ENCODE results near the gene SCNN1G.
"Not testable (repeated sequence)": the region's sequence is repeated elsewhere in the genome, so short reads cannot be mapped to it uniquely, and the experiment has no call there.

Gene SCNN1G, protein sequence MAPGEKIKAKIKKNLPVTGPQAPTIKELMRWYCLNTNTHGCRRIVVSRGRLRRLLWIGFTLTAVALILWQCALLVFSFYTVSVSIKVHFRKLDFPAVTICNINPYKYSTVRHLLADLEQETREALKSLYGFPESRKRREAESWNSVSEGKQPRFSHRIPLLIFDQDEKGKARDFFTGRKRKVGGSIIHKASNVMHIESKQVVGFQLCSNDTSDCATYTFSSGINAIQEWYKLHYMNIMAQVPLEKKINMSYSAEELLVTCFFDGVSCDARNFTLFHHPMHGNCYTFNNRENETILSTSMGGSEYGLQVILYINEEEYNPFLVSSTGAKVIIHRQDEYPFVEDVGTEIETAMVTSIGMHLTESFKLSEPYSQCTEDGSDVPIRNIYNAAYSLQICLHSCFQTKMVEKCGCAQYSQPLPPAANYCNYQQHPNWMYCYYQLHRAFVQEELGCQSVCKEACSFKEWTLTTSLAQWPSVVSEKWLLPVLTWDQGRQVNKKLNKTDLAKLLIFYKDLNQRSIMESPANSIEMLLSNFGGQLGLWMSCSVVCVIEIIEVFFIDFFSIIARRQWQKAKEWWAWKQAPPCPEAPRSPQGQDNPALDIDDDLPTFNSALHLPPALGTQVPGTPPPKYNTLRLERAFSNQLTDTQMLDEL

DNA sequence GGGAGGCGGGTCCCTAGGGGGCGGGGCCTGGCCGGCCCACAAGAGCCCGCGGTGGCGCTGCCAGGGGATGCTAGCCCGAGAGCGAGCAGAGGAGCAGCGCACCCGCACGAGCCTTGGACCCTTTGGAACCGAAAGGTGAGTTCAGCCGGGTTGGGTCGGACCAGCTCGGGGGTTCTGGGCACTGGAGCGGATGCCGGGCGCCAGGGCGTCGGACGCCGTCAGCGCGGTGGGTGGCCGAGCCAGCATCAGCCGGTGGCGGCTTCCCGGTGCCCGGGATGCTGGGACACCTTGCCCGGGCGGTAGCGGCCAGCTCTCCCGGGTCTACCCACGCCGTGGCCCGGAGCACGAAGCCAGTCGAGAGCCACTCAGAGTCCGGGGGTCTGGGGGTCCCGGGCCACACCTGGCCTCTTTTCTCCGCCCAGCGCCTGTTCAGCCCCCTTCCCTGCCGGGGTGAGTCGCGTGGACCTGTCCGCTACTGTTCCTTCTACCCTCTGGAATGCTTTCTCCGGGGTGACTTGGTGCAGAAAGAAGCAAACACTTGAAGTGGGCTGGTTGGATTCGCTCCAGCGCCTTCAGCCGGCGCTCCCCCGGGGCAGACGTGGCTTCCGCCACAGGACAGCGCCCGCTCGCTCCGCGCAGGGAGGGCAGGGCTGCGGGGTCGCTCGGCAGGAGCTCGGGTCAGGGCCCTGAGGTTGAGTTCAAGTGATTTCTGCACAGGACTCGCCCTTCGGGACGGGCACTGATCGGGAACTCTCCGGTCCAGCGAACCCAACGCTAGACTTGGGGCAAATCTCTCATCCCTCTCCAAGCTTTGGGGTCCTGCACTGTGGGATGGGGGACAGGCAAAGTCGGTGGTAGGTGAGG is at the start of gene SCNN1G:
Gene SCNN1G, plus strand, starts transcription at position 67 of the 864 bp plus-strand sequence. CDS start 3,527 bp downstream, outside the sequence.
- DNase-seq (ENCODE audit: low spot score), result no peak

DNA sequence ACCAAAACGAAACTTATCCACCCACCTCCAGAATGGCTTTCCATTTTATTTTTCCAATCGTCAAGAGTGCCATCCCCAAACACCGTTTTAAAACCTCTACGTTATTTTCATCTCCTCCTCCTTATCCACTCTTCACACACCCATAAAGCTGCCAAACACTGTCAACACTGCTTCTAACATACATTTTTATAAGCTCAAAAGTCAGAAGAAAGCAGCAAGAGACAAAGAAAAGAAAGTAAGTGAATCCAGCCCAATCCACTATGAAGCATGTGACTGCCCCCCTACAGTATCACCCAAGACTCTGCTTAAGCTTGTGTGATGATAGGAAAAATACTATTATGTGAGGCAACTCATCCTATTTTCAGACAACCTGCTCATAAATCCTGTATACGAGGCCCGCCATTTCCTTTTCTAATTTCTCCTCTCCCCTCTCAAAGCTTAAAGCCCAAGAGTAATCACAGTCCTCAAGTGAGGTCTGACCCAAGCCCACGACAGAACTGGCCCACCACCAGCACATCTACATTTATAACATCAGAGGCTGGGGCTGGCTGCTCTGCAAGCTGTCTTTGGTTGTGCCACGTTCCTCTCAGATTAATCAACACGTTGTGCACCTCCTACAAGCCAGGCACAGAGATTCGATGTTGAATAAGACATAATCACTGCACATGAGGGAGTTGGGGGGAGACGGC is 49.6 kb upstream of the SCNN1G start:
- DNase-seq (ENCODE audit: low spot score), result peak; percentile 57

DNA sequence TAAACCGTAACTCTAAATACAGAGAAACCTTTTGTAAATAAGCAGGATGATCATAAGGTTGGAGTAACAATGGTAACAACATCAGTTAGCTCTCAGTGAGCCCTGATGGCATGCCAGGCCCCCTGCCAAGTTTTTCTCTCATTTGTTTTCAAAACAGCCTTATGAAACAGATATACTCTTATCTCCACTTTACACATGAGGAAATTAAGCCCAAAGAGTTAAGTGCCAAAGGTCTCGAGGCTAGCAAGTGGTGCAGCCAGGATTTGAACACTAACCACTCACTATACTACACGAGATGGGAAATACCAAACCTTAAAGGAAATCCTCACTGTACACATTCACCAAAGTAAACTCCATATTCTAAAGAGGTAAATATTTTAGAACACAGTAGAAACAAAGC is 48.3 kb upstream of the SCNN1G start:
- no peak for DNase-seq (ENCODE audit: low spot score)

DNA sequence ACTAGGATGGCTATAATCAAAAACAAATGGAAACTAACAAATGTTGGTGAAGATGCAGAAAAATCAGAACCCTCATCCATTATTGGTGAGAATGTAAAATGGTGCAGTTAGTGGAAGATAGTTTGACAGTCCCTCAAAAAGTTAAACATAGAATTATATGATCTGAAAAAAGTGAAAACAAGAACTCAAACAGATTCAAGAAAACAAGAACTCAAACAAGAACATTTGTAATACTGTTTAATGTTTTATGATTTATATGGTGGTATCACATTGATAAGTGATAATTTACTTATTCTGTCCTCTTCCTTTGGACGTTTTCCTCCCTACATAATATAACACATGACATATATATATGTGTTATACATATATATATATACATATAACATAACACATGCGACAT is 45.3 kb upstream of the SCNN1G start:
- DNase-seq (ENCODE audit: low spot score), result no peak

DNA sequence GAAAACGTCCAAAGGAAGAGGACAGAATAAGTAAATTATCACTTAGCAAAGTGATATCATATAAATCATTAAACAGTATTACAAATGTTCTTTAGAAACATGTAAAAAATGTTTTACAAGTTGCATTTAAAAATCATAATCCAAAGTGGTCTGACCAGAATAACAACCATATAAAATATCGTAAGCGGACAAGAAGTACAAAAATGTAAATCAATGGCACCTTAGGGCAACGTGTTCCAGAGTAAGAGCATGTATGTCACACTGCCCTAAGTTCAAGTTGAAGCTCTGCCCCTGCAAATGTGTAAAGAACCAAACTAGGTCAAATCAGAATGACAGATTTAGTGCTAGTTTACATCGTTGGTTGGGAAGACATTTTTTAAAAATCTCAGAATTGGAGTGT is 44.7 kb upstream of the SCNN1G start:
- no peak for DNase-seq (ENCODE audit: low spot score)

DNA sequence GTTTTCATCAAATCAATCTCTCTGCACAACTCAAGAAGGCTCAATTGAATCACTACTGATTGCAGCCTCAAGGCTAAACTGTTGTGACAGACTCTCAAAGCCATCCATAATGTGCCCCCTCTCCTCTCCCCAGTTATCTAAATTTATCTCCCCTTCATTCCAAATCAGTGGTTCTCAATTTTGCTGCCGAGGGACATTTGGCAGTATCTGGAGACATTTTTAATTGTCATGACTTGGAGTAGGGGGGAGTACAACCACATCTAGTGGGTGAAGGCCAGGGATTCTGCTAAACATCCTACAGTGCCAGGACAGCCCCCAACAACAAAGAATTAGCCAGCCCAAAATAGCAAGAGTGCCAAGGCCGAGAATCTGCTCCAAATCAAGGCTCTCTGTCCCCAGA is 42.4 kb upstream of the SCNN1G start:
- DNase-seq (ENCODE audit: low spot score), result no peak

DNA sequence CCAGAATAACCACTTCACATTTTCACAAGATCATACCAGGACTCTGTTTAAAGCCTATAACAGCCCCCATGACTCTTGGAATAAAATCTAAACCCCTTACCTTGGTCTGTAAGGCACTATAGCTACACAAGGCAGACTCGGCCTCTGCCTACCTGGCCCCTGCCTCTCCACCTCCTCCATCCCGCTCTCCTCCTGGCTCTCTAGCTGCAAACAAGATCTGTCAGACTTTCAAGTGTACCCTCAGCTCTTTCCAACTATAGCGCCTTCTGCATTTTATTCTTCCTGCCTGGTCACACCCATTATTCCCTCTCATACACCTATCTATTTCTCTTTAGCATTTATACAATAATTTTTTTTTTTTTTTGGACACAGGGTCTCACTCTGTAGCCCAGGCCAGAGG is 41.5 kb upstream of the SCNN1G start:
- DNase-seq (ENCODE audit: low spot score), result no peak

DNA sequence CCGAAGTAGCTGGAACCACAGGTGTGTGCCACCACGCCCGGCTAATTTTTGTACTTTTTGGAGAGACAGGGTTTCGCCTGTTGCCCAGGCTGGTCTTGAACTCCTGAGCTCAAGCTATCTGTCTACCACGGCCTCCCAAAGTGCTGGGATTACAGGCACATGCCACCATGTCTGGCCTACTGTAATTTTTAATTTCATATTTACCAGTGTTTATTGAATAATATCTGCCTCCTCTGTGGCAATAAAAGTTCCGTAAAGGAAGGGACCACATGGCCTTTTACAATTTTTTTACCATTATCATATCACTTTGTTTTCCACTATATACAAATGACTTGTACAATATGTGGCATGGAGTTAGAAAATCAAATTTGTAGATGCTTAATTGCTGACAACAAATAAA is 41.0 kb upstream of the SCNN1G start:
- no peak for DNase-seq (ENCODE audit: low spot score)

DNA sequence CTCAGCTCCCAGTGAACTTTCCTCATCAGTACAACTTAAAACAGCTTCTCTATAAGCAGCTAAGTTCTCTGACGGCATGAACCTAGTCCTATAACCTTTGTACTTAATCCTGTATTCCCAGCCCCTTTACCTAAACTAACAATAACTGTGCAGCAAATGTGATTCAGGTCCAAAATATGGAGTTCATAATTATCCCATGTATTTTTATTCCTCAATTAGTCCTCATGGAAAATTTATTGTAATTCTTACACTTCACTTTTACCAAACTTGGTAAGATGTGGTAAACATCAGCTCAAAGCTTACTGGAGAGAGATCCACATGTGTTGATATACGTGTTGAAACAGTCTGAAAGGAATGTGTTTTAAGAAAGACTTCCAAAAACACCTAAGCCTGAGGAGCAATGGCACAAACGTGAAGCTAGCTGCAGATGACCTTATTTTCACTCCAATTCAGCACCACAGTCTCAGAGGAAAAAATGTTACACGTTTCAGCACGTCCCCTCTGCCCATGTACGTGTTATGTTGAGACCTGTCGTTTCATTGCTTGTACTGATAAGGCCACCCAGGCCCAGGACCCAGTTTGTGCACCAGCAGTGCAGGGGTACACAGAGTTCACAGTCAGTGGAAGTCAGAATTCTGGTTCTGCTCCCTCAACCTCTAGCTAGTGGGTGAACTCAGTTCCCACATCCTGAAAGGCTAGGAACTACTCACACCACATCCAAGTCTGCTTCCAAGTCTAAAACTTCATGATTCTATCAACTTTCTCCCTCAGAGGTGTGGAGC is 40.4 kb upstream of the SCNN1G start:
- DNase-seq (ENCODE audit: low spot score), result no peak

DNA sequence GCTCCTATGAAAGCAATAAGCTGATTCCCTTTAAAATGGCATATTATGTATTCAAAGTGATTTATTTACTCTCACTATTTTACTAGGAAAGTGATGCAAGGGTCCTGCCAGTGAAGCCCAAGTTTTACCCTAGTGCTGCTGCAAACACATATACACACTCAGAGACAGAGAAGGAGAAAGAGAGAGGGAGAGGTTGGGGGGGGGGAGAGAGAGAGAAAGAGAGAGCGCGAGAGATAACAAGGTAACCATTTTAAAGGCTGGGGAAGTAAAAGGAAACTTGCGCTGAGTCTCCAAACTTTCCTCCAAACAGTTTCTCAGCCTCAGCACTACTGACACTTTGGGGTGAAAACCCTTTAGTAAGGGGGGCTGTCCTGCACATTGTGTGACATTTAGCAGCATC is 39.2 kb upstream of the SCNN1G start:
- DNase-seq (ENCODE audit: low spot score), result no peak

DNA sequence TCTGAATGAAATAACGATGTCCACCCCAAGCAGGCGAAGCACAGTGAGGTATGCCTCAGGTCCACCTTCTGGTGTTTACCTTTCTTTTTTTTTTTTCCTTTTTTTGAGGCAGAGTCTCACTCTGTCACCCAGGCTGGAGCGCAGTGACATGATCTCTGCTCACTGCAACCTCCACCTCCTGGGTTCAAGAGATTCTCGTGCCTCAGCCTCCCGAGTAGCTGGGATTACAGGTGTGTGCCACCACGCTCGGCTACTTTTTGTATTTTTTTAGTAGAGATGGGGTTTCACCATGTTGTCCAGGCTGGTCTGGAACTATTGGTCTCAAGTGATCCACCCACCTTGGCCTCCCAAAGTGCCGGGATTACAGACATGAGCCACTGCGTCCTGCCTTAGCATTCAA is 38.2 kb upstream of the SCNN1G start:
- not testable (repeated sequence) for DNase-seq (ENCODE audit: low spot score)

DNA sequence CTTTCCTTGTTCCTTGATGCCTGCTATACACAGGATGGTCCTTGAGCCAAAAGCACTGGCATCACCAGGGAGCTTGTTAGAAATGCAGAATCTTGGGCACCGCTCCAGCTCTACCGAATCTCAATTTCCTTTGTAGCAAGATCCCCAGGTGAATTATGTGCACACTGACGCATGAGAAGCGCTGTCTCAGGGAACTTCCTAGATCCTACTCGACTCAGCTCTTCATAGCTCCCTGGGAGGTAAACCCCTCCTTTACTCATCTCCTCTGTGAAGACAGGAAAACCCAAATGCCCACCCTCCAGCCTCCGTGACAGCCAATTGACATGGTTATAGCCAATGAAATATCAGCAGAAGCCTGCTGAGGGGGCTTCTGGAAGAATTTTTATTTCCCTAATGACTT is 37.4 kb upstream of the SCNN1G start:
- DNase-seq (ENCODE audit: low spot score), result no peak

DNA sequence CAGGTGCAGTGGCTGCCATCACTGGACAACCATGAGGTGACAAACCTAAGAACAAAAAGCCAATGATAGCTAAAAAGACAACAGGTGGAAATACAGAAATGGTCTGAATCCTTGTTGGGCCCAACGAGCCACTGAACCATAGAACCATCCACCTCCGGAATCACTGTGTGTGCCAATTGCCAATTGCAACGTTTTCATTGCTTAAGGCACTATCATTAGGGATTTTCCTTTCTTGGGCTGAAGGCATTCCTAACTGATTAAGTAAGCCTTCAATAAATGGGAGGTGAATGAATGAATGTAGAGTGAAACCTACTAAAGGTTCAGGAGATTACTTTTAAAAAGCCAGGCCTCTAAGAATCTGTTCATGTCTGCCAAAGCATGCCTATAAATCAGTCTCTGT is 36.9 kb upstream of the SCNN1G start:
- DNase-seq (ENCODE audit: low spot score), result no peak

DNA sequence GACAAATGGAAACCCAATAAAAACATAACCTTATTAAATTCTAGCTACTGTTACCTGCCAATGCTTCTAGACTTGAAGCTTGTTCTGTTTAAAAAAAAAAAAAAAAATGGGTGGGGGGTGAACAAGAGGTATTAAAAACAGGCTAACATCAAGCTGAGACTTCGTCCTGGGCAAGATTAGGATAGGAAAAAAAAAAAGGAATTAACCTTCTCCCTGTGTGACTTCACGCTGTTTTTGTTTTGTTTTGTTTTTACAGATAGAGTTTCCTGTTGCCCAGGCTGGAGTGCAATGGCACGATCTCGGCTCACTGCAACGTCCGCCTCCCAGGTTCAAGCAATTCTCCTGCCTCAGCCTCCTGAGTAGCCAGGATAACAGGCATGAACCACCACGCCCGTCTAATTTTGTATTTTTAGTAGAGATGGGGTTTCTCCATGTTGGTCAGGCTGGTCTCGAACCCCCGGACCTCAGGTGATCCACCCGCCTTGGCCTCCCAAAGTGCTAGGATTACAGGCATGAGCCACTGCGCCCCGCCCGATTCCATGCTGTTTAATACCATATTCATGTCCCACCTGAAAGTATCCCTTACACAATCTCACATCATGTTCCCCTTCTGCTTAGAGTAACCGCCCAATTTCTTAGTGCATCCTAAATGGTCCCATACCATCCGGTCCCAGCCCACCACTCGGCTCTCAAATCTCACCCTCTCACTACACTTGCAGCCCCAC is 35.5 kb upstream of the SCNN1G start:
- DNase-seq (ENCODE audit: low spot score), result no peak

DNA sequence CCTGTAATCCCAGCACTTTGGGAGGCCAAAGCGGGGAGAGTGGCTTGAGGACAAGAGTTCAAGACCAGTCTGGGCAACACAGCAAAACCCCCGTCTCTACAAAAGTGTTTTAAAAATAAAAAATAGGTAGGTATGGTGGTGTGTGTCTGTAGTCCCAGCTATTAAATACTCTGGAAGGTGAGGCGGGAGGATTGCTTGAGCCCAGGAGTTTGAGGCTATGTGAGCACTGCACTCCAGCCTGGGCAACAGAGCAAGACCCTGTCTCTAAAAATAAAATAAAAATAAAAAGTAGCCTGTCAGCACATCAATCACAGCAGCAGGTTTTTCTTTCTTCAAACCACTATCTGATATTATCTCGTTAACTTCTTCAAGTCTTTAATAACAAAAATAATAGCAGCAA is 34.9 kb upstream of the SCNN1G start:
- no peak for DNase-seq (ENCODE audit: low spot score)

DNA sequence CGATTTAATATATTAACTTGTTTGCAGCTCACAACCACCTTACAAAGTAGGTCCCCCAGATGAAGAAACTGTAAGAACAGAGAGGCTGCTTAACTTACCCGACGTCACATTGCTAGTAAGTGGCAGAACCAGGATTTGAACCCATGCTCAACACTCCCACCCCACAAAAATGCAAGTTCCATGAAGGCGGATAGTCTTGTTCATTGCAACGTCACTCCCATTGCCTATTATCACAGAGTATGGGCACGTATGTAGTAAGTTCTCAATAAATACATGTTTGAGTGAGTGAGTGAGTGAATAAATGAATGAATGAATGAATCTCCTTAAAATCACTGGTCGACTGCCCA is 34.4 kb upstream of the SCNN1G start:
- DNase-seq (ENCODE audit: low spot score), result no peak

DNA sequence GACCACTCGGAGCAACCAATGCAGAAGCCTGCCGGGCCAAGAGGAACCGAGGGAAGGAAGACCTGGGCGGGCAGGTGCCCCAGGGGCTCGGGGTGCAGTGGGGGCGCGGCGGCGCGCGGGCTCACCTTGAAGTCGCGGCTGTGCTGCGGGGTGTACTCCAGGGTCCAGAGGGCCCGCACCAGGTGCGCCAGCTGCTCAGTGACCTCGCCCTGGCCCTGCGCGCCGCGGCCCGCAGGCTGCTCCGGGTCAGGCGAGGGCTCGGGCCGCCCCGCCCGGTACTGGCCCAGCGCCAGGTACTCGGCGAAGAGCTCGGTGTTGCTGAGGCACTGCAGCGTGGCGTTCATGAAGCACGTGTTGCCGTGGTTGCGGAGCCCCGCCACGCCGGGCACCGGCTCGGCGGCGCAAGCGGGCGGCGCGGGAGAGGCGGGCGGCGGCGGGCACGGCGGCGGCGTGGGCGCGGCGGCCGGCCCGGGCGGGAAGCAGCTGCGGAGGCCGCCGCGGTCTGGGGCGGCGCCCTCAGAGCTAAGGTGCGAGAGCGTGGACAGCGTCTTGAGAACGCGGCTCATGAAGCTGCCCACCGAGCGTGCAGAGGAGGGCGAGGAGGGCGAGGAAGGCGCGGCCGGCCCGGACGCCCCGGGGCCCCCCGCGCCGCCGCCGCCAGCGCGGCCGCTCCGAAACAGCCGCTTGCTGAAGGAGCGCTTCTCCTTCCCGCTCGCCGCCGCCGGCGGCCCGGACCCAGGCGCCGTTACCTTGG is 33.9 kb upstream of the SCNN1G start:
- DNase-seq (ENCODE audit: low spot score), result no peak

DNA sequence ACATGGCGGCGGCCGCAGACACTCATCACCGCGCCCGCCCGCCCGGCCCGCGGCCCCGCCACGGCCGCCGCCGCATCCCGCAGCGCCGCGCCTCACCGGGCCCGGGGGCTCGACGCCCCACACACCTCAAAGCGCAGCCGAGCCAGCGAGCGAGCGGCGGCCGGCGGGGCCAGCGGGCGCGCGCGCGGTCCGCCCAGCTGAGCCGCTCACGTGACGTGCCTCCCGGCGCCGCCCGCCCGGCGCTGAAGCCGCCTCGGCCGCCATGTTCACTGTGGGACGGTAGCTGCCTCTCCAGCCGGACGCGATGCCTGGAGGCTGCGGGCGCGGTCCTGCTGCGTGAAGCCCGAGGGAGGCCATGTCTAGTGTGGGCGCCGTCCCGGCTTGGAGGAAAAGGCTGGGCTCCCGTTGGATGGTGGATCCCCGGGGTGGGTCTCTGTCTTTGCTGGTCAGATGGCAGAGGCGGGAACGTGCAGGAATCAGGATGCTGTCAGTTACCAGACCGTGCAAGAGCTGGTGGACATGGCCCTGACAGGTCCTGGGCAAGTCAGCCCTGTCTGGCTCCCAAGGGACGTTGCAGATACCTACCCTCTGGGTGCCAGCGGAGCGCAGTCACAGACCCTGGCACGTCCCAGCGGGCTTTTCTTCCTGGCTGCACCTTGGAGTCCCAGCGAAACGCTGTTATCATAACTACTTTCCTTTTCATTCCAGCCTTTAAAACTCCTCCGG is 33.1 kb upstream of the SCNN1G start, which contains the start of gene USP31:
Gene USP31, minus strand, starts transcription at position 186 of the 726 bp plus-strand sequence. Its CDS starts 182 bp downstream, at position 4.
- DNase-seq (ENCODE audit: low spot score), result peak; percentile 93

DNA sequence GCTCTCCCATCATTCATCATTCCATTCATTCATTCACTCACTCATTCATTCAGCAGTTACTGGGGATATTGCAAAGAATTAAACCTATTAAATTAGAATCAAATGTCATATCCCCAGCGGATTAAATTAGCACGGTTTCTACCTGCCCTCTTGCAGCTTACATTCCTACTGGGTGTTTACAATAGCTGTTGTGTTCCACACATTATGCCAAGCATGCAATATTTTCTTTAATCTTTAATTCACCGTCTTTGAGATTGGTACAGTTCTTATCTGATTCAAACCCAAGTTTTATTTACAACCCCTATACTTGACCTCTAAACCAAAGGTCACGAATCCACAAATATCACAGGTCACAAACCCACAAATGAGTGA is 32.6 kb upstream of the SCNN1G start:
- no peak for DNase-seq (ENCODE audit: low spot score)

Data from globus pallidus (tissue), 1 donor.